NB4 (cell line): ENCODE data around the gene ANG.
A peak's percentile ranks its signal among the peaks of the same experiment; 100 is the strongest.

Experiments
- DNase-seq: peaks from one replicate; pipeline ENCODE4 v3.0.0; 2010; ENCODE audit warnings: low read depth
- H3K4me3 ChIP-seq: one replicate; pipeline ENCODE4 v1.5.1; 2011; ENCODE audit warnings: mild to moderate bottlenecking, low read depth, low read length, moderate library complexity
- CTCF ChIP-seq: IDR thresholded peaks from one replicate; pipeline ENCODE4 v1.5.1; 2012; ENCODE audit warnings: low read depth, low read length
- MAX ChIP-seq: IDR thresholded peaks from 2 replicates; pipeline ENCODE4 v1.6.1; 2011; ENCODE audit warnings: low read depth, low read length
- MYC ChIP-seq: IDR thresholded peaks from 2 replicates; pipeline ENCODE4 v1.6.1; 2011; ENCODE audit warnings: low read depth, low read length
- POLR2A ChIP-seq: IDR thresholded peaks from 2 replicates; pipeline ENCODE4 v1.6.1; 2011; ENCODE audit warnings: mild to moderate bottlenecking; ENCODE audit not compliant: insufficient read length; ENCODE audit errors: extremely low read depth

The ANG gene

GRCh38 chr14:20711685-20712084 is 23.1 kb downstream of the ANG start:
- H3K4me3 ChIP-seq, result no peak overlapping the region
- no peak for TF ChIP-seq POLR2A
- TF ChIP-seq MAX, result no peak
- no peak for TF ChIP-seq CTCF
- TF ChIP-seq MYC, result no peak
- no peak for DNase-seq

GRCh38 chr14:20712904-20713303 is 24.3 kb downstream of the ANG start:
- no peak for DNase-seq
- no peak for TF ChIP-seq MYC
- no peak for TF ChIP-seq MAX
- TF ChIP-seq POLR2A, result no peak
- TF ChIP-seq CTCF, result no peak

GRCh38 chr14:20714593-20715250 is 26.2 kb downstream of the ANG start:
- DNase-seq, result peak; percentile 38
- TF ChIP-seq MYC (no peak), MAX (no peak), CTCF (no peak)
- no peak overlapping the region for H3K4me3 ChIP-seq

More at GRCh38 chr14:20712904-20713303, 24.3 kb downstream of the ANG start:
- H3K4me3 ChIP-seq, result no peak overlapping the region

GRCh38 chr14:20719777-20720176 is 31.2 kb downstream of the ANG start:
- no peak for DNase-seq
- no peak for TF ChIP-seq POLR2A
- TF ChIP-seq CTCF, result no peak
- H3K4me3 ChIP-seq, result no peak overlapping the region

- no peak for TF ChIP-seq POLR2A
- no peak for TF ChIP-seq CTCF
- TF ChIP-seq MYC, result no peak
- no peak for TF ChIP-seq MAX
- DNase-seq, result no peak
- H3K4me3 ChIP-seq, result no peak overlapping the region
Observed at GRCh38 chr14:20720741-20721140, 32.2 kb downstream of the ANG start.

GRCh38 chr14:20722016-20722415 is 33.5 kb downstream of the ANG start:
- no peak for TF ChIP-seq MYC
- TF ChIP-seq POLR2A, result no peak
- TF ChIP-seq MAX, result no peak
- TF ChIP-seq CTCF, result no peak
- DNase-seq, result no peak
- H3K4me3 ChIP-seq, result no peak overlapping the region
